HepG2 (cell line): ENCODE results near the gene ADAMTSL4. TPM values are rescaled to one million over a fixed set of nuclear protein-coding genes. Genes with fewer than 3 reads are reported as not detected.
A peak's percentile ranks its signal among the peaks of the same experiment; 100 is the strongest.

ENCODE experiments used
- ATAC-seq: fragments of 200-7000 bp; cut with Tn5 transposase; 3 replicates; pipeline ENCODE4 v1.9.1; 2020; ENCODE audit warnings: mild to moderate bottlenecking, moderate library complexity
- BruUV-seq: library from RNA; stranded (reverse); fragments of 400-500 nt; replicated peaks from 2 replicates; lab custom pipeline; 2021; lab: Mats Ljungman, UMichigan
- CTCF ChIA-PET: fragments of 300-600 bp; formaldehyde crosslinking; extraction: SDS; loops from one replicate; lab custom pipeline; 2021; ENCODE audit warnings: low total read pairs, inconsistent platforms, low intra/inter-chr PET ratio; lab: Yijun Ruan, JAX
- POLR2A ChIA-PET: fragments of 350-600 bp; sonication (Branson Sonifier 250); formaldehyde crosslinking; loops from one replicate; lab custom pipeline; 2020; ENCODE audit warnings: antibody characterized with exemption, inconsistent platforms; lab: Yijun Ruan, JAX
- DNase-seq: peaks from one replicate; pipeline ENCODE4 v3.0.0-alpha.2; 2015; ENCODE audit warnings: low spot score
- FAIRE-seq: peaks from 3 replicates; lab custom pipeline; 2011; peaks lifted over from hg19 to GRCh38; lab: Jason Lieb, UNC
- H2AFZ ChIP-seq: one replicate; pipeline ENCODE4 v1.6.1; 2011; ENCODE audit warnings: low read length, inconsistent platforms
- H3K27ac ChIP-seq: fragments of 300-600 bp; 3 replicates; pipeline ENCODE4 v1.8.0; 2011; ENCODE audit warnings: mixed run types, mild to moderate bottlenecking, mixed read lengths, low read length, inconsistent platforms; ENCODE audit not compliant: insufficient read depth; ENCODE audit errors: extremely low read length
- H3K27me3 ChIP-seq, 2 experiments: fragments of 200-600 bp in 1 of 2; 2 replicates in 1 of 2; 3 replicates in 1 of 2; pipeline versions ENCODE4 v1.6.0 to v1.8.0; 2011; ENCODE audit warnings: low read length in 2 of 2, mild to moderate bottlenecking in 2 of 2, moderate library complexity in 2 of 2, inconsistent platforms in 1 of 2; ENCODE audit not compliant: insufficient read depth in 2 of 2, control insufficient read depth in 1 of 2
- H3K36me3 ChIP-seq, 2 experiments: fragments of 200-600 bp in 1 of 2; replicated peaks in 1 of 2; 2 replicates in 1 of 2; 3 replicates in 1 of 2; pipeline versions ENCODE4 v1.5.1 to v1.8.0; 2011; ENCODE audit warnings: low read length in 2 of 2, inconsistent platforms in 1 of 2; ENCODE audit not compliant: insufficient read depth in 2 of 2, control insufficient read depth in 1 of 2
- H3K4me1 ChIP-seq: 2 replicates; pipeline ENCODE4 v1.5.1; 2012; ENCODE audit warnings: low read length, inconsistent platforms; ENCODE audit not compliant: insufficient read depth
- H3K4me2 ChIP-seq: 2 replicates; pipeline ENCODE4 v1.6.0; 2011; ENCODE audit warnings: low read depth, low read length, inconsistent platforms
- H3K4me3 ChIP-seq, 3 experiments: fragments of 200-600 bp in 1 of 3; sonication (generic), shearing (Covaris generic) in 1 of 3; replicated peaks in 1 of 3; 2 replicates each; pipeline ENCODE4 v1.5.1; 2011 to 2016; ENCODE audit warnings: low read length in 3 of 3, inconsistent platforms in 2 of 3, low read depth in 2 of 3, mild to moderate bottlenecking in 2 of 3, control low read depth in 1 of 3, mixed read lengths in 1 of 3; ENCODE audit not compliant: insufficient read depth in 1 of 3
- H3K79me2 ChIP-seq: one replicate; pipeline ENCODE4 v1.6.1; 2011; ENCODE audit warnings: low read length, inconsistent platforms; ENCODE audit not compliant: insufficient read depth
- H3K9ac ChIP-seq: 2 replicates; pipeline ENCODE4 v1.6.0; 2011; ENCODE audit warnings: mild to moderate bottlenecking, low read depth, low read length, inconsistent platforms; ENCODE audit not compliant: insufficient read depth
- H3K9me3 ChIP-seq: 2 replicates; pipeline ENCODE4 v1.5.1; 2012; ENCODE audit warnings: mild to moderate bottlenecking, low read length
- H4K20me1 ChIP-seq: 2 replicates; pipeline ENCODE4 v1.6.0; 2011; ENCODE audit warnings: inconsistent platforms, mild to moderate bottlenecking, low read length, moderate library complexity; ENCODE audit not compliant: insufficient read depth
- ASH2L ChIP-seq: fragments of 300-600, 200-600 bp; sonication (generic); IDR thresholded peaks from 2 replicates; pipeline ENCODE4 v1.7.0; 2017; ENCODE audit warnings: low read depth, mild to moderate bottlenecking, moderate library complexity, mixed read lengths, low read length; ENCODE audit not compliant: insufficient read length
- GMEB2 ChIP-seq: IDR thresholded peaks from 2 replicates; pipeline ENCODE4 v1.6.1; 2016; ENCODE audit warnings: missing biosample characterization, missing genetic modification reagents, low read depth
- KDM4B ChIP-seq: sonication (generic); formaldehyde crosslinking; IDR thresholded peaks from 2 replicates; pipeline ENCODE4 v1.4.0; 2020; ENCODE audit warnings: missing genetic modification reagents
- MED13 ChIP-seq: sonication (generic); formaldehyde crosslinking; IDR thresholded peaks from 2 replicates; pipeline ENCODE4 v1.5.0; 2020; ENCODE audit warnings: missing genetic modification reagents
- NFKBIZ ChIP-seq: IDR thresholded peaks from 2 replicates; pipeline ENCODE4 v1.6.1; 2018; ENCODE audit warnings: missing genetic modification reagents, missing compliant biosample characterization
- POLR2AphosphoS2 ChIP-seq: IDR thresholded peaks from 2 replicates; pipeline ENCODE4 v1.6.1; 2011; ENCODE audit warnings: low read depth, low read length, improper control_type of control experiment
- SIN3A ChIP-seq: IDR thresholded peaks from 2 replicates; pipeline ENCODE4 v1.6.1; 2011; ENCODE audit warnings: low read depth, mild to moderate bottlenecking, control low read depth, low read length, borderline replicate concordance
- SMAD1 ChIP-seq: sonication (generic); formaldehyde crosslinking; IDR thresholded peaks from 2 replicates; pipeline ENCODE4 v1.4.0; 2020; ENCODE audit warnings: missing genetic modification reagents, low read depth, mild to moderate bottlenecking, borderline replicate concordance
- SRY ChIP-seq: sonication (generic); formaldehyde crosslinking; IDR thresholded peaks from 2 replicates; pipeline ENCODE4 v1.8.0; 2022; ENCODE audit warnings: mild to moderate bottlenecking, missing genetic modification reagents
- ZBTB10 ChIP-seq: sonication (generic); formaldehyde crosslinking; IDR thresholded peaks from 2 replicates; pipeline ENCODE4 v1.4.0; 2020; ENCODE audit warnings: missing genetic modification reagents, borderline replicate concordance
- ZC3H4 ChIP-seq: sonication (generic); formaldehyde crosslinking; IDR thresholded peaks from 2 replicates; pipeline ENCODE4 v1.4.0; 2020; ENCODE audit warnings: missing genetic modification reagents, borderline replicate concordance
- ZNF292 ChIP-seq: sonication (generic); formaldehyde crosslinking; IDR thresholded peaks from 2 replicates; pipeline ENCODE4 v1.8.1; 2022; ENCODE audit warnings: mild to moderate bottlenecking, low read depth, missing genetic modification reagents, borderline replicate concordance
- ZNF343 ChIP-seq: sonication (generic); formaldehyde crosslinking; IDR thresholded peaks from 2 replicates; pipeline ENCODE4 v1.4.0; 2020; ENCODE audit warnings: mild to moderate bottlenecking, missing genetic modification reagents
- ZNF468 ChIP-seq: sonication (generic); formaldehyde crosslinking; IDR thresholded peaks from 2 replicates; pipeline ENCODE4 v1.8.0; 2022; ENCODE audit warnings: mild to moderate bottlenecking, moderate library complexity, missing genetic modification reagents
- WGBS: methylation state at CpG from one replicate; pipeline ENCODE4 v1.1.6; 2017; ENCODE audit warnings: low lambda C conversion rate; 5-methylcytosine and 5-hydroxymethylcytosine counted together
- in situ Hi-C: cut with HindIII; loops from 2 replicates; pipeline ENCODE4 v1.10.0; 2017; ENCODE audit warnings: low pct_unique_long_range_greater_than_20kb; ENCODE audit not compliant: extremely low pct_ligation_motif_present
- intact Hi-C: fragments of 100-400 bp; cut with micrococcal nuclease; formaldehyde crosslinking; loops from one replicate; pipeline ENCODE4 v1.10.0; 2022; ENCODE audit not compliant: unreplicated experiment
- polyA plus RNA-seq, 8 experiments: library from polyadenylated mRNA; depleted of rRNA in 3 of 8; stranded (reverse) in 7 of 8; unstranded in 1 of 8; fragments of >200 nt; fragmentation: Illumina TruSeq in 4 of 8; extraction: Trizol in 4 of 8; gene quantifications; 2 replicates each; pipeline versions ENCODE4 v1.2.1 to v1.2.3, GENCODE V29; 2011 to 2016; ENCODE audit warnings: low read depth in 4 of 8, missing spikeins in 1 of 8, mixed read lengths in 1 of 8; ENCODE audit not compliant: insufficient read depth in 1 of 8
- total RNA-seq, 5 experiments: library from RNA; depleted of rRNA; stranded (reverse); fragments of >200 nt; fragmentation: Illumina TruSeq; extraction: Trizol; gene quantifications; 2 replicates each; pipeline ENCODE4 v1.2.3, GENCODE V29; 2016; ENCODE audit warnings: low read depth in 1 of 5
- TF ChIP-seq, protein P1 (sequence below): IDR thresholded peaks from 2 replicates; pipeline ENCODE4 v1.6.1; 2012; ENCODE audit warnings: inconsistent platforms
- TF ChIP-seq, protein P2 (sequence below): sonication (generic); formaldehyde crosslinking; IDR thresholded peaks from 2 replicates; pipeline ENCODE4 v1.4.0; 2020; ENCODE audit warnings: missing genetic modification reagents

Gene ADAMTSL4
- total and polyA plus RNA-seq, 2 of the 13 experiments (the other 11 are each of a cell fraction or from before 2014, with no cell fraction given) = 3.9 to 16.4 TPM

- CTCF ChIA-PET = interaction anchor here (0.7 to 2.3 kb wide), 5 partner anchors 15 to 97 kb away, joined by 3 to 20 read pairs (median 7); no protein-coding TSS in a partner anchor
- Histone ChIP-seq H3K4me2 (peak overlapping the region; percentile 99), H3K4me1 (peaks cover 46% of the 10 kb centered on the region), H3K9me3 (no peaks in the 10 kb centered on the region), H3K9ac (peak overlapping the region; percentile 88), H3K27me3 (no peaks in the 10 kb centered on the region), H4K20me1 (no peaks in the 10 kb centered on the region), H3K36me3 (peaks cover 0 to 1% of the 10 kb centered on the region in 2 experiments; a peak in 1 of 5 replicates), H3K4me3 (peak overlapping the region; percentile 72 to 80 (median 73)), H3K27ac (peak overlapping the region; percentile 91), H3K79me2 (peaks cover 8% of the 10 kb centered on the region), H2AFZ (no peak overlapping the region)
- intact Hi-C loops (loop anchor here (1.0 to 5.0 kb wide), 2 partner anchors 60 to 136 kb away; partner anchors contain the start of gene GOLPH3L), in situ Hi-C loops (loop anchor here (5.0 kb wide), 2 partner anchors 66 to 251 kb away; partner anchors contain the start of gene ENSA)
- ATAC-seq = peak; percentile 72
- WGBS = under 1% methylated on average over 28 of the region's 32 CpGs
- TSS peak; percentile 81 for BruUV-seq
- POLR2A ChIA-PET = interaction anchor here (0.7 to 13.0 kb wide), 27 partner anchors 10 to 628 kb away, joined by 3 to 469 read pairs (median 4); partner anchors contain the start of genes ADAMTSL4, CA14, ENSA and FALEC
- peak; percentile 63 for FAIRE-seq
- DNase-seq = peak; percentile 81
- TF ChIP-seq MED13 (peak; percentile 57; the same call in 1 of the 2 replicates), ZBTB10 (peak; percentile 34; the same call in 1 of the 2 replicates), ZNF292 (CRISPR knock-in tag) (peak; percentile 58; the same call in 1 of the 2 replicates), GMEB2 (CRISPR knock-in tag) (no peak), NFKBIZ (CRISPR knock-in tag) (no peak), KDM4B (CRISPR knock-in tag) (no peak), POLR2AphosphoS2 (peak; percentile 28), ZNF343 (CRISPR knock-in tag) (peak; percentile 21; the same call in 1 of the 2 replicates), SRY (CRISPR knock-in tag) (no peak), ZC3H4 (CRISPR knock-in tag) (no peak), ZNF468 (no peak), SIN3A (peak; percentile 36; the same call in 1 of the 2 replicates), SMAD1 (CRISPR knock-in tag) (no peak; the same call in 1 of the 2 replicates), ASH2L (peak; percentile 79)
- TF ChIP-seq, protein P1, sequence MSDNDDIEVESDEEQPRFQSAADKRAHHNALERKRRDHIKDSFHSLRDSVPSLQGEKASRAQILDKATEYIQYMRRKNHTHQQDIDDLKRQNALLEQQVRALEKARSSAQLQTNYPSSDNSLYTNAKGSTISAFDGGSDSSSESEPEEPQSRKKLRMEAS = peak; percentile 62
- TF ChIP-seq, protein P2, sequence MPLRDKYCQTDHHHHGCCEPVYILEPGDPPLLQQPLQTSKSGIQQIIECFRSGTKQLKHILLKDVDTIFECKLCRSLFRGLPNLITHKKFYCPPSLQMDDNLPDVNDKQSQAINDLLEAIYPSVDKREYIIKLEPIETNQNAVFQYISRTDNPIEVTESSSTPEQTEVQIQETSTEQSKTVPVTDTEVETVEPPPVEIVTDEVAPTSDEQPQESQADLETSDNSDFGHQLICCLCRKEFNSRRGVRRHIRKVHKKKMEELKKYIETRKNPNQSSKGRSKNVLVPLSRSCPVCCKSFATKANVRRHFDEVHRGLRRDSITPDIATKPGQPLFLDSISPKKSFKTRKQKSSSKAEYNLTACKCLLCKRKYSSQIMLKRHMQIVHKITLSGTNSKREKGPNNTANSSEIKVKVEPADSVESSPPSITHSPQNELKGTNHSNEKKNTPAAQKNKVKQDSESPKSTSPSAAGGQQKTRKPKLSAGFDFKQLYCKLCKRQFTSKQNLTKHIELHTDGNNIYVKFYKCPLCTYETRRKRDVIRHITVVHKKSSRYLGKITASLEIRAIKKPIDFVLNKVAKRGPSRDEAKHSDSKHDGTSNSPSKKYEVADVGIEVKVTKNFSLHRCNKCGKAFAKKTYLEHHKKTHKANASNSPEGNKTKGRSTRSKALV (CRISPR knock-in tag) = 0 out of 2 replicates have a peak, but pooled peaks have one; percentile 56
These were observed 12.2 kb downstream of the ADAMTSL4 start for GRCh38 chr1:150561254-150561973.
